Measurements from ENCODE around the gene EIF2S1.

DNA sequence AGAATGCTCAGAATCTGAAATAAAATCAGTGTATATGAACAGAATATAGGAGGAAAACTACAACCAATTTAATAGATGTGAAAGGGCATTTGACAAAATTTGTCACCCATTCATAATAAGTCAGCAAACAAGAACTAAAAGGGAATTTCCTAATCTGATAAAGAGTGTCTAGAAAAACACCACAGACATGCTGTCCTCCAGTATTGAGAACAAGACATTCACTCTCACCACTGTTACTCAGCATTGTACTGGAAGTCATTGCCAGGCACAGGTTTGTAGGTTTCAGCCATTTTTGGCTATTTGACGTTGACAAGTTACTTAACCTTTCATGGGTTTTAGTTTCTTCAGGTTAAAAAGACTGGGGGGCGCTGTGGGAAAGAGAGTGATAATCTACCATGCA lies 13.2 kb downstream of the EIF2S1 start:
- TF ChIP-seq POLR2A (IDR thresholded peaks at IDR 0.05), result no peak
- TF ChIP-seq, protein P1, sequence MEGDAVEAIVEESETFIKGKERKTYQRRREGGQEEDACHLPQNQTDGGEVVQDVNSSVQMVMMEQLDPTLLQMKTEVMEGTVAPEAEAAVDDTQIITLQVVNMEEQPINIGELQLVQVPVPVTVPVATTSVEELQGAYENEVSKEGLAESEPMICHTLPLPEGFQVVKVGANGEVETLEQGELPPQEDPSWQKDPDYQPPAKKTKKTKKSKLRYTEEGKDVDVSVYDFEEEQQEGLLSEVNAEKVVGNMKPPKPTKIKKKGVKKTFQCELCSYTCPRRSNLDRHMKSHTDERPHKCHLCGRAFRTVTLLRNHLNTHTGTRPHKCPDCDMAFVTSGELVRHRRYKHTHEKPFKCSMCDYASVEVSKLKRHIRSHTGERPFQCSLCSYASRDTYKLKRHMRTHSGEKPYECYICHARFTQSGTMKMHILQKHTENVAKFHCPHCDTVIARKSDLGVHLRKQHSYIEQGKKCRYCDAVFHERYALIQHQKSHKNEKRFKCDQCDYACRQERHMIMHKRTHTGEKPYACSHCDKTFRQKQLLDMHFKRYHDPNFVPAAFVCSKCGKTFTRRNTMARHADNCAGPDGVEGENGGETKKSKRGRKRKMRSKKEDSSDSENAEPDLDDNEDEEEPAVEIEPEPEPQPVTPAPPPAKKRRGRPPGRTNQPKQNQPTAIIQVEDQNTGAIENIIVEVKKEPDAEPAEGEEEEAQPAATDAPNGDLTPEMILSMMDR (IDR thresholded peaks at IDR 0.05), result no peak

All from esophagus squamous epithelium (tissue), 4 donors.